Renal pelvis (tissue), 4 donors: ENCODE results near the gene SLC35G3. TPM values are rescaled to one million over a fixed set of nuclear protein-coding genes. Genes with fewer than 3 reads are reported as not detected.
"Not testable (repeated sequence)": the region's sequence is repeated elsewhere in the genome, so short reads cannot be mapped to it uniquely, and the experiment has no call there.

ENCODE experiments used
- DNase-seq: peaks from one replicate; pipeline ENCODE4 v3.0.0-alpha.2; 2013
- polyA plus RNA-seq, 3 donors: library from polyadenylated mRNA; unstranded; fragments of 120-200 nt; gene quantifications; one replicate each; pipeline ENCODE4 v1.2.1, GENCODE V29; 2013; ENCODE audit not compliant: insufficient read length in 3 of 3

SLC35G3 gene
- polyA plus RNA-seq, 3 donors = not detected

- DNase-seq = no peak
Observed at GRCh38 chr17:35213412-35213940, 19.3 kb upstream of the SLC35G3 start.

- DNase-seq = no peak
Observed at GRCh38 chr17:35212668-35213067, 18.5 kb upstream of the SLC35G3 start.

DNA sequence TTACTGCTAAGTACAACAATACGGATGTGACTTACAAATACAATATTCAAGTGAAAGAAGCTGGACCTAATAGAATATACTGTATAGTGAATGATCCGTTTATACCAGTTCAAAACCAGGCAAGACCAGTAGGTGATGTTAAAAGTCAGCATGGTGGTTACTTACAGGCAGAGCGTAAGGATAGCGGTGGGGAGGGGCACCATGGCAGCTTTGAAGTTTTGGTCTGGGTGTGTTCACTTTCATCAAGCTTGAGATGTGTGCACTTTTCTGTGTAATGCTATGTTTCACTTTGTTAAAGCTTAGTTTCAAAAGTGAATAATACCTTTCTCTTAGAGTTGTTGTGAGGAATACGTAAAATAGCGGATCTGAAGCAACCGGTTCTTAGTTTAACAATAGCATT, 16.5 kb upstream of the SLC35G3 start:
- DNase-seq = no peak

GRCh38 chr17:35202582-35202981, 8.4 kb upstream of the SLC35G3 start:
- DNase-seq = not testable (repeated sequence)

DNA sequence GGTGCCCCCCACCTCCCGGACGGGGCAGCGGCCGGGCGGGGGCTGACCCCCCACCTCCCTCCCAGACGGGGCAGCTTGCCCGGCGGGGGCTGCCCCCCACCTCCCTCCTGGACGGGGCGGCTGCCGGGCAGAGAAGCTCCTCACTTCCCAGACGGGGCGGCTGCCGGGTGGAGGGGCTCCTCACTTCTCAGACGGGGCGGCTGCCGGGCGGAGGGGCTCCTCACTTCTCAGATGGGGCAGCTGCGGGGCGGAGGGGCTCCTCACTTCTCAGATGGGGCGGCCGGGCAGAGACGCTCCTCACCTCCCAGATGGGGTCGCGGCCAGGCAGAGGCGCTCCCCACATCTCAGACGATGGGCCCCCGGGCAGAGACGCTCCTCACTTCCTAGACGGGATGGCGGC, 869 bp upstream of the SLC35G3 start:
- DNase-seq = not testable (repeated sequence)

GRCh38 chr17:35192708-35193107, 1.5 kb downstream of the SLC35G3 start:
- no peak for DNase-seq

- no peak for DNase-seq
Observed at GRCh38 chr17:35191001-35191695, 3.0 kb downstream of the SLC35G3 start.

- no peak for DNase-seq
Observed at GRCh38 chr17:35189291-35189690, 4.9 kb downstream of the SLC35G3 start.

DNA sequence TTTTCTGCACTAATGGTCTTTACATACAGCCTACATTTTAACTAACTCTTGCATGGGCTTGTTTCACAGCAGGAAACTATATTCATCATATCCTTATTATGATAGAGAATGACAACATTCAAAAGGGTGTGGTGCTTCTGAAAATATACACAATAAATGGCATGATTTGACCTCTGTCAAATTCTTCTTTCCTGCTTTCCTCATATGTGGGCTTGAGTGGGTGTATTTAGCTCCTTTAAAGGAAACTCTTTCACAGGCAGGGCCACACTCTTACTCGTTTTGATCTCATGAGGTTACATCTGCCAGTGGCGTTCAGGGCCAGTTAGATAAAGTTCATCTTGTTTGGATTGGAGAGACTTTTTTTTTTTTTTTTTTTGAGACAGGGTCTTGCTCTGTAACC, 6.1 kb downstream of the SLC35G3 start:
- DNase-seq = no peak

DNA sequence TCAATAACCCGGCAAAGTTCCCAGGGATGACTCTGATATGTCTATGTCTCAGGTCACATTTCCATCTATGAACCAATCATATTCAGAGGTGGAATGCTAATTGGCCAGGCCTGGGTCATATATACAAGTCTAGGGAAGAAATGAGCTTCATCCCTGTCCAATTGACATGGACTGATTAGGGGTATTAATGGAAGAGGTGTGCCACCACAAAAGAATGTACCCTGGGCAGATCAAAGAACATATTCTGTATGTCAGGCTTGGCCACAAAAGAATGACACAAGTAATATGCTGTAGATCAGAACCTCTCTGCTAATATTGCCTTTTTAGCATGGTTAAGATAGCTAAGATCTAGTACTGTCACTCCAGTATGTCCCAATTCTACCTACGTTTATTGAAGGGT, 6.7 kb downstream of the SLC35G3 start:
- DNase-seq = no peak

- DNase-seq = no peak
Observed at GRCh38 chr17:35185849-35186248, 8.3 kb downstream of the SLC35G3 start.

DNA sequence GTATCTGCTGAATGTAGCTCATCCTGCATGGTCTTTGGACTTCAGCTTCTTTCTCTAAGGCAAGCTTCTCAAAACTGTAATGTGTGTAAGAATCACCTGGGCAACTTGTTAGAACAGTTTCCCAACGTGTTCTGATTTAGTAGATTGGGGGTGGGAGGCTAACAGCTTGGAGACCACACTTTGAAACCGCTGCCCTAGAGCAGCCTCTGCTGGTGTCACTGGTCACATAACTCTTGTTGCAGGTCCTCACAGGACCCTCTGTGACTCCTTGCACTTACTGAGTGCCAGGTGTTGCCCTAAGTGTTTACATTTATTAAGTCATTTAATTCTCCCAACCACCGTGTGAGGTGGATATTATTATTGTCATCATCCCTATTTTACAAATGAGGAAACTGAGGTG, 9.9 kb downstream of the SLC35G3 start:
- no peak for DNase-seq

DNA sequence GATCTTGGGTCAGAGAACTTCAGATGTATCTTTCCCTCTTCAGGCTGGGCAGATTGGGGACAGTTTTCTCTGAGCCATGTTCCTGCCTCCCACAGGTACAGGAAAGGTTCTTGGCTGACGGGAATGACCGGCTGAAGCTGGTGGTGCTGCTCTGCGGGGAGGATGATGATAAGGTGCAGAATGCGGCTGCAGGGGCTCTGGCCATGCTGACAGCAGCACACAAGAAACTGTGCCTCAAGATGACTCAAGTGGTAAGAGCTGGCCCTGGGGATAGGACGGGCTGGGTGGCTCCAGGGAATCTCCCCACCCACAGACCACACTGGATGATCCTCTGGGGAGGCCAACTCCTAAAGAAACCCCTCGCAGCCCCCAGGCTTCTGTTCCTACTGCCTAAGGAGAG, 10.9 kb downstream of the SLC35G3 start:
- no peak for DNase-seq

DNA sequence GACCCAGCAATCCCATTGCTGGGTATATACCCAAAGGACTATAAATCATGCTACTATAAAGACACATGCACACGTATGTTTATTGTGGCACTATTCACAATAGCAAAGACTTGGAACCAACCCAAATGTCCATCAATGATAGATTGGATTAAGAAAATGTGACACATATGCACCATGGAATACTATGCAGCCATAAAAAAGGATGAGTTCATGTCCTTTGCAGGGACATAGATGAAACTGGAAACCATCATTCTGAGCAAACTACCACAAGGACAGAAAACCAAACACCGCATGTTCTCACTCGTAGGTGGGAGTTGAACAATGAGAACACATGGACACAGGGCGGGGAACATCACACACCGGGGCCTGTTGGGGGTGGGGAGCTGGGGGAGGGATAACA, 14.8 kb downstream of the SLC35G3 start:
- not testable (repeated sequence) for DNase-seq

- DNase-seq = no peak
Observed at GRCh38 chr17:35176897-35177296, 17.3 kb downstream of the SLC35G3 start.

DNA sequence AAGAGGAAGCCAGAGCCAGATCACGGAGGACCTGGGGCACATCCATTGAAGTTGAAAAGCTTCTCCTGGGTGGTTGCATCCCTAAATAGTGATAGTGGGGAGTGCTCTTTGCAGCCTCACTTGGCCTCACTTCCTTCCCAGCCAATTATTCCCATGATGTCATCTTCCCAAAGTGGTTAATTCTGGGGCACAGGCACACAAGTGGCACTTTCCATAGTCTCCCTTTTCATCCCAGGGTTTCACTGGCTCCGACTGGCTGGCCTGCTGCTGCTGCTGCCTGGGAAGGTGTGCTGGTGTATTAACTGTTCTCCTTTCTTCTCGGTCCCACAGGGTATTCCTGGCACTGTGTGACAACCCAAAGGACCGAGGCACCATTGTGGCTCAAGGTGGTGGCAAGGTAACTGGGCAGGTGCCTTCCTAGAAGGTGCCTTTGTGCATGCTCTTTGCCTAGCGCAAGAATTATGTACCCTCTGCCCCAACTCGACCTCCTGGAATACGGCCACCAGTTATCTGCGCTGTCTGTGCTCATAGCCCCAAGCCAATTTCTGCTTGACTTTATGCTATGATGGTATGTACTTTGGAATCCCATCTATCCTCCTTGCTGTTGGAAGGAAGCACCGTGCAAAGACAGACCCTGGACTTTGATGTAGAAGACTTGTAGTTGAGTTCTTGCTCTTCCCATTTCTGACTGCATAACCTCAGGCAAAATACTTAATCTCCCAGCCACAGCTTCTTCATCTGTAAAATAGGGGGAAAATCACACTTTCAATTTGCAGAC, 18.4 kb downstream of the SLC35G3 start:
- no peak for DNase-seq

DNA sequence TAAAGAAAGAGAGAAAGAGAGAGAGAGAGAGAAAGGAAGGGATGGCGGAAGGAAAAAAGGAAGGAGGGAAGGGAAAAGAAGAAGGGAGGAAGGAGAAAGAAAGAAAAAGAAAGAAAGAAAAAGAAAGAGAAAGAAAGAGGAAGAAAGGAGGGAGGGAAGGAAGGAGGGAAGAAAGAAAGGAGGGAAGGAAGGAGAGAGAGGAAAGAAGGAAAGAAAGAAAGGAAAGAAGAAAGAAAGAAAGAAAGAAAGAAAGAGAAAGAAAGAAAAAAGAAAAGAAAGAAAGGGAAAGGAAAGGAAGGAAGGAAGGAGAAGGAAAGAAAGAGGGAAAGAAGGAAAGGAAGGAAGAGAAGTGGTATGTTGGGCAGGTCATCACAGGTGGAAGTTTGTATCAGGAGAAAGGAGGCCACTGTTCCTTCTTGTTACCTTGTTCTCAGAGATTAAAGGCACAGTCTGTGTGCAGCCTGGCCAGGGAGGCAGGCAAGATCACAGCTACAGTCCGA, 19.3 kb downstream of the SLC35G3 start:
- no peak for DNase-seq

DNA sequence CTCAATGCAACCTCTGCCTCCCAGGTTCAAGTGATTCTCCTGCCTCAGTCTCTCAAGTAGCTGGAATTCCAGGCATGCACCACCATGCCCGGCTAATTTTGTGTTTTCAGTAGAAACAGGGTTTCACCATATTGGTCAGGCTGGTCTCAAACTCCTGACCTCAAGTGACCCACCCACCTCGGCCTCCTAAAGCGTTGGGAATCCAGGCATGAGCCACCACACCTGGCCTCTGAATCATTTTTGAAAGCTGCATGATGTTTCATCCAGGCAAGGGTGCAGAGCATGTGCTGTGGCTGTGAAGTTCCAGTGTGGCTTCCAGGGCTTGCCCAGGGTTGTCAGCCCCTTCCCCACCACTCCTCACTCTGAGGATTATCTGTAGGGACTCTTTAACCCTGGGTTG, 21.9 kb downstream of the SLC35G3 start:
- not testable (repeated sequence) for DNase-seq

DNA sequence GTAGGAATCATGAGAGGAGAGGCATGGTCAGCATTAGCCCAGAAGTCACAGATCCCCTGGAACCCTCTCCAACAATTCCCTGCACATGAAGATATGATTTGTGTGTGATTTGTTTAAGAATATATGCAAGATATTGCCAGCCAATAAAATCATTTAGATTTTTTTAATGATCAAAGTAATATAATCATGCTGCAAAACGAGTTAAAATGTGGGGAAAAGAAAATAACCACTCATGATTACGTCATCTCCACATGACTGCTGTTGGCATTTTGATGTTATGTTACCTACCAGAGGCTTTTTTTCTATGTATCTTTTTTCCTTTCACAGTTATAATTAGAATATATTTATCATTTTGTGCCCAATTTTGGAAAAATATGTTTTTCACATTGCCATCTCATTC, 22.4 kb downstream of the SLC35G3 start:
- no peak for DNase-seq

DNA sequence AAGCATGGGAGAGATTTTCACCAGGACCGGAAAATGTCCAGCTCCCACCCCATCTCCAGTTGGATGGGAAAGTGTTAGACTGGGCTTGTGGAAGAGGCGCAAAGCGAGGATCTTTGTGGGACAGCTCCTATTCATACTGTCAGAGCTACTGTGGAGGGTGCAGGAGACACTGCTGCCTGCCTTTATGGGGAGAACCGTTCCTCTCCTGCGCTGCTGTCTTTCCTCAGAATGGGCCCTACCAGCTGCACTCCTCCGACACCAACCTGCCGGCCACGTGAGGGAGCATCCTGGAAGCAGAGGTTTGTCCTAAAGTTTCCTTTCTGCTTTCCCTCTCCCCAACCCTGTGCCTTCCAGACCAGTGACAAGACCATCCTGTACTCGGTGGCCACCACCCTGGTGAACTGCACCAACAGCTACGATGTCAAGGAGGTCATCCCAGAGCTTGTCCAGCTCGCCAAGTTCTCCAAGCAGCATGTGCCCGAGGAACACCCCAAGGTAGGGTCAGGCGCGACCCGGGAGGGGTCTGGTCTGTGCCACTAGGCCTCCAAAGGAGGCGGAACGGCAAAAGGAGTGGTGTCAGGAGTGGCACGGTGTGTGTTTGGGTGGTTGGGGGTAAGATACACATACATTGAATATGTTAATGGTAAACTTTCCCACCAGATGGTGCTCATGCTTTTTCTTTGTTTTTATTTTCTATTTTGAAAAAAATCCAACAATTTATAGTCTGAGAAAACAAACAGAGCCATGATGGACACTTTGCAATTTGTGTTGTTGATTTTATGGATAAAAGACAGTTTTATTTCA, 23.0 kb downstream of the SLC35G3 start:
- peak; percentile 8 for DNase-seq

DNA sequence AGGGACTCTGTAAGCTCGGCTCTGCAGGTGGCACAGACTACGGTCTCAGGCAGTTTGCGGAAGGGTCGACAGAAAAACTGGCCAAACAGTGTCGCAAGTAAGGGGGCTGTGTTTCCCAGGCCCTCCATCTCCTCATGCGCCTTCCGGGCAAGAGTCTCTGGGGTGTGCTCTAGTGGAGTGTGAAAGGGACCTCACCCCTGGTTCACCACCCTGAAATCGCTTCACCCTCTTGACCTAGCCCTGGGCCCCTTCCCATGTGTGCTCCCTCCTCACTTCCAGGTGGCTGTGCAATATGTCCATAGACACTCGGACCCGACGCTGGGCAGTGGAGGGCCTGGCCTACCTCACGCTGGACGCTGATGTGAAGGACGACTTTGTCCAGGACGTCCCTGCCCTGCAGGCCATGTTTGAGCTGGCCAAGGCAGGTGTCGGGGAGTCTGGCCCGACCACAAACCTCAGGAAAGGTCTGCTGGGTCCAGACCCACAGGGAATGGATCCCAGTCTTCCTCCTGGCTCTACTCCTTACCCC, 24.3 kb downstream of the SLC35G3 start:
- no peak for DNase-seq

- DNase-seq = no peak
Observed at GRCh38 chr17:35167666-35168065, 26.5 kb downstream of the SLC35G3 start.
